HG03135 (cell line): ENCODE results near the gene AVL9.
"Not testable (repeated sequence)": the region's sequence is repeated elsewhere in the genome, so short reads cannot be mapped to it uniquely, and the experiment has no call there.

Experiments
- ATAC-seq: cut with Tn5 transposase; IDR thresholded peaks from one replicate; pipeline ENCODE4 v1.9.1; 2021; ENCODE audit warnings: mild to moderate bottlenecking, moderate library complexity; ENCODE audit not compliant: unreplicated experiment

AVL9 gene

DNA sequence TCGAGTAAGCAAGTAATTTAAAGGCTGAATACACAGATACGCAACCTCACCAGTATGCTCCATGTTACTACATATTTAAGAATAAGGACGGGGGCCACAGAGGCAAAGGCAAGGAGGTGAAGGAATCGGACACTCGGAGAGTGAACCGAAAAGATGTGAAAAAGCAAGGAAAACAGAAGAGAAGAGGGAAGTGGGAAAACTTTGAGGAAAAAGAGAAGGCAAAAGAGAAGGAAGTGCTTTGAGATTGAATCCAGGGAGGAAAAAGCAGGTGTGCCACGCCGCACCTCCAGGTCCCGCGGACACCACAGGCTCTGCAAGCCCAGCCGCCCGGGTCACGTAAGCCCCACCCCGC is 367 bp upstream of the AVL9 start:
- peak; percentile 3 for ATAC-seq

- no peak for ATAC-seq
Observed at GRCh38 chr7:32496052-32496813, 944 bp downstream of the AVL9 start.

- not testable (repeated sequence) for ATAC-seq
Observed at GRCh38 chr7:32499755-32500154, 4.5 kb downstream of the AVL9 start.

GRCh38 chr7:32500216-32500615 is 4.9 kb downstream of the AVL9 start:
- ATAC-seq = not testable (repeated sequence)

GRCh38 chr7:32500922-32501341 is 5.6 kb downstream of the AVL9 start:
- peak; percentile 73 for ATAC-seq

GRCh38 chr7:32501522-32501921 is 6.2 kb downstream of the AVL9 start:
- no peak for ATAC-seq

- ATAC-seq = no peak
Observed at GRCh38 chr7:32502728-32503127, 7.4 kb downstream of the AVL9 start.

DNA sequence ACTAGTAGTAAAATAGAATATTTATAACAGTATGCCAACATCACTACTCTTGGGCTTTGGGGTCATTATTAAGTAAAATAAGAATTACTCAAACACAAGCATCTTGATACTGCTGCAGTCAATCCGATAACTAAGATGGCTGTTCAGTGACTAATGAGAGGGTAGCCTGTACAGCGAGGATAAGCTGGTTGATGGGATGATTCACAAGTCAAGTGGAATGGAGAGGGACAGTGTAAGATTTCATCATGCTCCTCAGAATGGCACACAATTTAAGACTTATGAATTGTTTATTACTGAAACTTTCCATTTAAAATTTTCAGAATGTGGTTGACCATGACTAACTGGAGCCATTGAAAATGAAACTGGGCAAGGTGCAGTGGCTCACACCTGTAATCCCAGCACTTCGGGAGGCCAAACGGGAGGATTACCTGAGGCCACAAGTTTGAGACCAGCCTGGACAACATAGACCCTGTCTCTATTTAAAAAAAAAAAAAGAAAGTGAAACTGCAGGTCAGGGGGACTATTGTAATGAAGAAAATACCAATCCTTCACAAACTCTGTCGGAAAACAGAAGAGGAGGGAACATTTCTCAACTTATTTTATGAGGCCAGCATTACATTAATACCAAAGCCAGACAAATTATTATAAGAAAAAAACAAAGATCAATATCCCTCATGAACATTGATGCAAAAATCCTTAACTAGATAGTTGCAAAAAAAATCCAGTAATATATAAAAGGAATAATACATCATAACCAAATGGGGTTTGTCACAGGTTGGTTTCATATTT is 11.2 kb downstream of the AVL9 start:
- ATAC-seq = peak; percentile 76

- ATAC-seq = no peak
Observed at GRCh38 chr7:32507414-32507813, 12.1 kb downstream of the AVL9 start.

- ATAC-seq = no peak
Observed at GRCh38 chr7:32511791-32512190, 16.5 kb downstream of the AVL9 start.

DNA sequence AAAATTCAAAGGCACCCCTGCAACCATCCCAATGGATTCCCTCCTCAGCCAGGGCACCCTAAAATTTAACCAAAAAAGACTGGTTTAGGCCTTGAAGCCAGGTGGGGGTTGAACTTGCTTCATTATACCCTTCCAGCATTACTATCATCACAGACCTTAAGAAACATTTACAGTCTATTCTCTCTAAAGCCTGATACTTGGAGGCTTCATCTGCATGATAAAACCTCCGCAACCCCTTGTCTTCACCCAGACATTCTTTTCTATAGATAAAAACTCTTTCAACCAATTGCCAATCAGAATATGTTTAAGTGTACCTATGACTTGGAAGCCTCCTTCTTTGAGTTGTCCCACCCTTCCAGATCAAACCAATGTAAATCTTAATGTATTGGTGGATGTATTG is 17.9 kb downstream of the AVL9 start:
- no peak for ATAC-seq

DNA sequence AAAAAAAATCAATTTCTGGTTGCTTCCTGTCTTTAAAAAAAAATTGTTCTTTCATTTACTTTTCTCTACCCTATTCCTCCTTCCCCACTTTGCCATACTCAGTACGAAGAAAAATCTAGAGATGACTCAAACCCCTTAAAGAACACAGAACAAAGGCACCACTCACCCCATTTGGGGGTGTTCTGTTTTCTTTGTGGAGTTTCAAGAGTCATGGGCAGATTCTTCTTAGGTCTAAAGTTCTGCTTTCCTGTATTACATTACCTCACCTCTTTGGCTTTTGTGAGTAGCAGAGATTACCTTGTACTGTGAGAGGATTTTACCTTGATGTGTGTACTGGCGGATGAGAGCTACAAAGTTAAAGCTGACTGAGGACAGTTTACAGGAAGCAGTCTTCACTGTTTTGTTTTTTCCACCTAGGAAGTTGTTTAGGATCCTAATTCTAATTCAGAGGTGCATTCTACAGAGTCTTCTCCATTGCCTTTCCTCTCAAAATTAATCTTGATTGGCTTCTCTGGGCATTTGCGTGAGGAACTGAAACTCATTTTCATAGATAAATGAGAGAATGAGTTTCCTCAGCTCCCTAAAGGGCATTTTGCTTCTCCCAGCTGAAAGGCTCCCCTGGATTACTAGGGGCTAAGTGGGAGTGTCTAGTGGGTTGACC is 20.7 kb downstream of the AVL9 start:
- peak; percentile 86 for ATAC-seq

DNA sequence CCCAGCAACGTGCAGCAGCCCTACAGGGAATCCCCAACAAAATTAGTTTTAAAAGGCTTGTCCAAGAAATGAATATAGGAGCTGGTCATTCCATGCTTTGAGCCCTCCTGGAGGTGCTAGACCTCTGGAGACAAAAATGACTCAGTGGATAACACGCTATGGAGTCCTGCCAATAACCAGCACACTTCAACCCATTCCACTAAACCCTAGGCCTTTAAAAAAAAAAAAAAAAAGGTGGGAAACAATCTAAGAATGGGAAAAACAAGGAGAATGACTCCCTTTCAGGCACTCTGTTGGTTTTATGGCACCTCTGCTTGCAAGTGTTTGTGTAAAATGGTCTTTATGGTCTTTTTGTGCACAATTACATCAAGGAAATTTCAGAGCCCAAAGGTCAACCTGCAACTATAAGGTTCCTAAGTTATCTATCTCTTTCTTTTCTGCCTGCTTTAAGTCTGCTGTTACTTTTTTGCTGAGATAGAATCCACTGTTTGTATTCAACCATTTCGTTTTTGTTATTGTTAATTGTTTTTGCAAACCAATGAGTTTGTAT is 21.3 kb downstream of the AVL9 start:
- no peak for ATAC-seq

GRCh38 chr7:32518534-32519140 is 23.3 kb downstream of the AVL9 start:
- no peak for ATAC-seq

DNA sequence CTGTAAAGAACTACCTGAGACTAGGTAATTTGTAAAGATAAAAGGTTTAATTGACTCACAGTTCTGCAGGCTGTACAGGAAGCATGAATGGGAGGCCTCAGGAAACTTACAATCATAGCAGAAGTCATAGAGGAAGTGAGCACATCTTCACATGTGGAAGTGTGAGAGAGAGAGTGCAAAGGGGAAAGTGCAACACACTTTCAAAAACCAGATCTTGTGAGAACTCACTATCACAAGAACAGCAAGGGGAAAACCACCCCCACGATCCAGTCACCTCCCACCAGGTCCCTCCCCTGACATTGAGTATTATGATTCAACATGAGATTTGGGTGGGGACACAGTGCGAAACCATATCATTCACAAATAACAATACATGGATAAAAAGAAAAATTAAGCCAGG is 24.5 kb downstream of the AVL9 start:
- ATAC-seq = no peak

GRCh38 chr7:32522746-32523530 is 27.6 kb downstream of the AVL9 start:
- ATAC-seq = no peak

DNA sequence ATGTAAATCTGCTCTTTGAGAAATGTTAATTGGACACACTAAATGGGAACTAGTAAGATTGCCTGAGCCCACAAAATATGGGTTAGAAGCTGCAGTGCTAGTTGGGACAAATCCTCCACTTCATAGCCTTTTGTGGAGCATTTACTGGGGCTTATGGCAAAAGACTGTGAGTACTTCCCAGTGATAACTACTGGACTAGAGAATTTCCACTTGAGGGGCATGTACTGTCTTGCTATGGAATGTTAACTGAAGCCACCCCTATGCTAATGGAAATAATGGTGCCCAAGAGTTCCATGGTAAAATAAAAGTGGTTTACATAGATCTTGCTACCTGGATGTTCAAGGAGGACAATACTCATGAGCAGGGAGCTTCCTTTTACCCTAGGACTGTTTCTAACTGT is 29.3 kb downstream of the AVL9 start:
- ATAC-seq = no peak

DNA sequence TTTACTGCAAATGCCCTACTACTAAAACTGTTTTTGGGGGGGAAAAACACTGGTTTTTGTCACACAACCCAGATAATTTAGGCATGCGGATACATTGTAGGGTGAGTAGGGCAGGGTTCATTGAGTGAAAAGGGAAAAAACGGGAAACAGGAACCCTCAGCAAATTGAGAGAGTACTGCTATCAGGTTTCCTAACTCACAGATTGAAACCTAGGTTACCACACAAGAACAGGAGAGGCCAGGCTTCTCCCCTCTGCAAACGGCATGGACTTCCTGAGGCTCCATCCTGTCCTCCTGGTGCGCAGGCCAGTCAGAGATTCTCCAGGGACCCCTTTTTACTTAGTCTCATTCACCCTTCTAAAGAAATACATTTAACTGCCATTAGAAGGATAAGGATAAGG is 30.6 kb downstream of the AVL9 start:
- ATAC-seq = no peak

DNA sequence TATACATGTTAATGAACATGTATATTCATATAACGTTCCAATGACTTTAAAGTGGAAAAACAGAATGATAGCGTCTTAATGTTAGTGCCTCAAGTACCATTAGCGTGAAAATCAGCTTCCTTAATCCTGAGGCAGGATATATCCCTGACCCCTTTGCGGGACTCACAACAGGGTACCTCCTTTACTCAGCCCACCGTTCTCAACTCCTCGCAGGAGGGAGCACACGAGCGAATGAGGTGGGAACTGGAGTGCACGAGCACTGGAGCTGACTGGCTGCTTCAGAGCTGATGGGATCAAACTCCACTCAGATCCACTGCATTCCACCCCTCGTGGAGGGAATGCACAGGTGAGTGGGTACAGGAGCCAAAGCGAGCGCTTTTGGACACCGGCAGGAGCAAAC is 36.1 kb downstream of the AVL9 start:
- ATAC-seq = no peak

- ATAC-seq = no peak
Observed at GRCh38 chr7:32532086-32532485, 36.8 kb downstream of the AVL9 start.
